Astrocyte of the hippocampus (primary cell): ENCODE measurements around the gene VGLL4.
"Not testable (repeated sequence)": the region's sequence is repeated elsewhere in the genome, so short reads cannot be mapped to it uniquely, and the experiment has no call there.

Source experiments
- DNase-seq: peaks from one replicate; pipeline ENCODE4 v3.0.0; 2011; ENCODE audit warnings: low read depth, low spot score

The VGLL4 gene

GRCh38 chr3:11534011-11534792 lies 109.5 kb downstream of the VGLL4 start:
- no peak for DNase-seq

- DNase-seq = peak; percentile 61
Observed at GRCh38 chr3:11532931-11533391, 110.8 kb downstream of the VGLL4 start.

GRCh38 chr3:11530153-11530721 lies 113.5 kb downstream of the VGLL4 start:
- DNase-seq = peak; percentile 96

- no peak for DNase-seq
Observed at GRCh38 chr3:11529281-11529680, 114.4 kb downstream of the VGLL4 start.

GRCh38 chr3:11526121-11526520 lies 117.6 kb downstream of the VGLL4 start:
- DNase-seq = not testable (repeated sequence)

GRCh38 chr3:11523572-11524101 lies 120.1 kb downstream of the VGLL4 start:
- no peak for DNase-seq

GRCh38 chr3:11522953-11523571 lies 120.7 kb downstream of the VGLL4 start:
- DNase-seq = no peak

- no peak for DNase-seq
Observed at GRCh38 chr3:11522398-11522715, 121.4 kb downstream of the VGLL4 start.

GRCh38 chr3:11521167-11521566 lies 122.5 kb downstream of the VGLL4 start:
- DNase-seq = no peak

- no peak for DNase-seq
Observed at GRCh38 chr3:11517601-11518000, 126.1 kb downstream of the VGLL4 start.

- peak; percentile 92 for DNase-seq
Observed at GRCh38 chr3:11514191-11514821, 129.4 kb downstream of the VGLL4 start.

- no peak for DNase-seq
Observed at GRCh38 chr3:11513817-11514135, 129.9 kb downstream of the VGLL4 start.

GRCh38 chr3:11513125-11513816 lies 130.4 kb downstream of the VGLL4 start:
- DNase-seq = not testable (repeated sequence)

- not testable (repeated sequence) for DNase-seq
Observed at GRCh38 chr3:11511606-11512005, 132.1 kb downstream of the VGLL4 start.

GRCh38 chr3:11510356-11510755 lies 133.4 kb downstream of the VGLL4 start:
- DNase-seq = no peak

GRCh38 chr3:11510001-11510340 lies 133.7 kb downstream of the VGLL4 start:
- no peak for DNase-seq

- DNase-seq = peak; percentile 89
Observed at GRCh38 chr3:11509173-11510000, 134.3 kb downstream of the VGLL4 start.

- DNase-seq = no peak
Observed at GRCh38 chr3:11508346-11509172, 135.2 kb downstream of the VGLL4 start.

- no peak for DNase-seq
Observed at GRCh38 chr3:11507719-11508118, 136.0 kb downstream of the VGLL4 start.
